ENCODE results near the gene HERC6. TPM values are rescaled to one million over a fixed set of nuclear protein-coding genes. Genes with fewer than 3 reads are reported as not detected.
"Not testable (repeated sequence)": the region's sequence is repeated elsewhere in the genome, so short reads cannot be mapped to it uniquely, and the experiment has no call there.

Gene HERC6
- total RNA-seq, 4 donors from 2014 or later = 5.8 to 17.2 (median 9.5) TPM

DNA sequence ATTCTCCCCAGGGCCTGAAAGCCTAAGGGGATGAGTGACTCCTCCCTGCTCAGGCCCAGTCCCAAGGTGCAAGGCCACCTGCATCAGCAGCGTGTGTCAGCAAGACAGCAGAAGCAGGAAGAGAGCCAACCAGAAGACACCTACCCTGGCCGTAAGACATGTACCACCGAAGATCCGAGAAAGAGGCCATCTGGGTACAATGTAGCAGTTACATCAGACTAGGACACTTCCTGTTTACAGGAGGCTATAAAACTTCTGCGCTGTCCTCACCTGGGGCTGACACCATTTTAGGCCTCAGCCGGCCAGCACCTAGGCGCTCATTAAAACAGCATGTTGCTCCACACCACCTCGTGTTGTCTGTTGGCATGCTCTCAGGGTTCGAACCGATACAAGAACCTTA is 19.1 kb upstream of the HERC6 start:
- H3K4me1 ChIP-seq = no peaks in the 10 kb centered on the region
- H3K9me3 ChIP-seq = peaks cover 0 to 3% (median 0%) of the 10 kb centered on the region in 4 donors
- H3K27ac ChIP-seq = no peak overlapping the region
- H3K36me3 ChIP-seq = no peaks in the 10 kb centered on the region
- no peak for TF ChIP-seq POLR2A (IDR thresholded peaks at IDR 0.05)
- TF ChIP-seq CTCF (IDR thresholded peaks at IDR 0.05) = no peak
- DNase-seq = no peak
- no peaks in the 10 kb centered on the region for H3K27me3 ChIP-seq
- no peak overlapping the region for H3K4me3 ChIP-seq

- Histone ChIP-seq H3K9me3 (peaks cover 0 to 3% (median 0%) of the 10 kb centered on the region in 4 donors), H3K36me3 (no peaks in the 10 kb centered on the region), H3K4me3 (no peak overlapping the region), H3K27me3 (no peaks in the 10 kb centered on the region), H3K27ac (no peak overlapping the region), H3K4me1 (no peaks in the 10 kb centered on the region)
- TF ChIP-seq CTCF (IDR thresholded peaks at IDR 0.05) (no peak), POLR2A (IDR thresholded peaks at IDR 0.05) (no peak)
- DNase-seq = no peak
Measured at GRCh38 chr4:88360256-88360655, 18.4 kb upstream of the HERC6 start.

- no peak for DNase-seq
- Histone ChIP-seq H3K4me1 (no peaks in the 10 kb centered on the region), H3K4me3 (no peak overlapping the region), H3K9me3 (peaks cover 0 to 3% (median 0%) of the 10 kb centered on the region in 4 donors), H3K27me3 (no peaks in the 10 kb centered on the region), H3K36me3 (no peaks in the 10 kb centered on the region), H3K27ac (no peak overlapping the region)
- TF ChIP-seq CTCF (IDR thresholded peaks at IDR 0.05) = no peak
- TF ChIP-seq POLR2A (IDR thresholded peaks at IDR 0.05) = no peak
Measured at GRCh38 chr4:88360791-88361190, 17.9 kb upstream of the HERC6 start.

GRCh38 chr4:88361217-88361773 is 17.4 kb upstream of the HERC6 start:
- DNase-seq, H3K27ac ChIP-seq, H3K36me3 ChIP-seq, H3K4me3 ChIP-seq, H3K9me3 ChIP-seq, H3K4me1 ChIP-seq, H3K27me3 ChIP-seq: not testable (repeated sequence)

DNA sequence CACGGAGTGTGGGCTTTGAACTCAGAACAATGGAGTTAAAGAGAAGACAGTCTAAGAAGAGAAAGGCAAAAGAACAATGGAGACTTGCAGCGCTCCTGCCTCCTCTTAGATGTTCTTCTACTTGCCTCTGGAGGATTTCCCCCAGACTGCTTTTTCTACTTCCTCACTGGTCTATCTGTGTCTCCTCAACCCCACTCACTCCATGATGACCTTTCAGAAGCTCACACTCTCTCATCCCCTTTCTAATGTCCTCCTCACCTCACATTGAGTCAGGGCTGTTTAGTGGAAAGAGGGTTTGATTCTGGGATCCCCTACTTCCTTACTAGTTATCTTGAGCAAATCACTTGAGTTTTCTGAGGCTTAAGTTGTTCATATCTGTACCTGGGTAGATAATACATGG is 12.2 kb upstream of the HERC6 start:
- Histone ChIP-seq H3K9me3 (no peaks in the 10 kb centered on the region), H3K27me3 (no peaks in the 10 kb centered on the region), H3K27ac (no peak overlapping the region), H3K36me3 (no peaks in the 10 kb centered on the region), H3K4me1 (no peaks in the 10 kb centered on the region), H3K4me3 (no peak overlapping the region)
- TF ChIP-seq CTCF (IDR thresholded peaks at IDR 0.05) = no peak
- no peak for TF ChIP-seq POLR2A (IDR thresholded peaks at IDR 0.05)
- DNase-seq = no peak

- H3K27me3 ChIP-seq = no peaks in the 10 kb centered on the region
- no peak overlapping the region for H3K27ac ChIP-seq
- H3K36me3 ChIP-seq = no peaks in the 10 kb centered on the region
- H3K4me1 ChIP-seq = no peaks in the 10 kb centered on the region
- no peak for TF ChIP-seq CTCF (IDR thresholded peaks at IDR 0.05)
- no peak for TF ChIP-seq POLR2A (IDR thresholded peaks at IDR 0.05)
- no peaks in the 10 kb centered on the region for H3K9me3 ChIP-seq
- no peak for DNase-seq
- H3K4me3 ChIP-seq = no peak overlapping the region
Measured at GRCh38 chr4:88367826-88368225, 10.8 kb upstream of the HERC6 start.

All from Peyer's patch (tissue), 4 donors.